ENCODE results near the gene ATG9B.

ATG9B gene
- total RNA-seq, result 0 to 4.1 (median 0.17) reads per million in 17 experiments

GRCh38 chr7:151024435-151025056, at the start of gene ATG9B:
TSS of gene ATG9B (minus strand) at chr7:151024494. CDS start at chr7:151024423, 71 bp downstream.
- no peak for DNase-seq

GRCh38 chr7:151073990-151074389, 49.7 kb upstream of the ATG9B start:
- DNase-seq, result no peak

GRCh38 chr7:151071032-151071866, 47.0 kb upstream of the ATG9B start:
- DNase-seq, result no peak

- DNase-seq, result no peak
Observed at GRCh38 chr7:151070574-151070960, 46.3 kb upstream of the ATG9B start.

- DNase-seq, result no peak
Observed at GRCh38 chr7:151069841-151070573, 45.7 kb upstream of the ATG9B start.

- DNase-seq, result no peak
Observed at GRCh38 chr7:151068069-151068773, 43.9 kb upstream of the ATG9B start.

GRCh38 chr7:151066273-151066974, 42.1 kb upstream of the ATG9B start:
- DNase-seq, result no peak

GRCh38 chr7:151065516-151065915, 41.2 kb upstream of the ATG9B start:
- no peak for DNase-seq

- DNase-seq, result no peak
Observed at GRCh38 chr7:151064993-151065392, 40.7 kb upstream of the ATG9B start.

- no peak for DNase-seq
Observed at GRCh38 chr7:151064454-151064853, 40.2 kb upstream of the ATG9B start.

GRCh38 chr7:151063212-151063561, 38.9 kb upstream of the ATG9B start:
- DNase-seq, result no peak

GRCh38 chr7:151062399-151063211, 38.3 kb upstream of the ATG9B start:
- no peak for DNase-seq

- DNase-seq, result no peak
Observed at GRCh38 chr7:151062111-151062398, 37.8 kb upstream of the ATG9B start.

- no peak for DNase-seq
Observed at GRCh38 chr7:151061213-151062110, 37.2 kb upstream of the ATG9B start.

GRCh38 chr7:151060416-151061212, 36.3 kb upstream of the ATG9B start:
- peak in 3 of 4 experiments; percentile 19 to 37 (median 35) for DNase-seq

GRCh38 chr7:151060113-151060415, 35.8 kb upstream of the ATG9B start:
- peak in 1 of 4 experiments; percentile 18 for DNase-seq

GRCh38 chr7:151059367-151060112, 35.2 kb upstream of the ATG9B start, which contains the start of gene SLC4A2:
TSS of gene SLC4A2 (plus strand) at chr7:151059589. CDS start at chr7:151061988, 2,399 bp downstream.
- DNase-seq, result peak; percentile 67 to 92 (median 81)

- peak; percentile 28 to 38 (median 33) for DNase-seq
Observed at GRCh38 chr7:151058781-151059366, 34.6 kb upstream of the ATG9B start.
